Body of pancreas (tissue), 4 donors: ENCODE results near the gene RDH5. TPM values are rescaled to one million over a fixed set of nuclear protein-coding genes. Genes with fewer than 3 reads are reported as not detected.

Experiments
- ATAC-seq: fragments of 150-250 bp; one replicate; pipeline ENCODE4 v1.9.1; 2016
- DNase-seq, 4 donors: peaks; one replicate each; pipeline ENCODE4 v3.0.0-alpha.2; 2019
- H3K27ac ChIP-seq, 4 donors: fragments of 200-600 bp; sonication (generic); 1 replicate in 3 of 4; 2 replicates in 1 of 4; pipeline versions ENCODE4 v1.5.1 to v1.6.1; 2016 to 2019; ENCODE audit warnings: mild to moderate bottlenecking in 1 of 4, mixed read lengths in 1 of 4, moderate library complexity in 1 of 4
- H3K27me3 ChIP-seq, 2 donors: fragments of 200-600 bp; sonication (generic); one replicate each; pipeline ENCODE4 v1.6.0; 2016; ENCODE audit warnings: mild to moderate bottlenecking in 1 of 2
- H3K36me3 ChIP-seq, 2 donors: fragments of 200-600 bp; sonication (generic); replicated peaks in 1 of 2; 2 replicates each; pipeline ENCODE4 v1.5.1; 2016; ENCODE audit warnings: low read depth in 2 of 2; ENCODE audit not compliant: insufficient read depth in 1 of 2
- H3K4me1 ChIP-seq: fragments of 200-600 bp; sonication (generic); one replicate; pipeline ENCODE4 v1.6.0; 2016
- H3K4me3 ChIP-seq, 2 donors: fragments of 200-600 bp; sonication (generic); 1 replicate in 1 of 2; 2 replicates in 1 of 2; pipeline ENCODE4 v1.5.1; 2016 to 2019
- H3K9me3 ChIP-seq, 3 donors: fragments of 200-600 bp; sonication (generic); 1 replicate in 2 of 3; 2 replicates in 1 of 3; pipeline ENCODE4 v1.5.1; 2016
- CTCF ChIP-seq, 7 experiments: fragments of 450-650 bp in 4 of 7; fragments of 200-600 bp in 3 of 7; sonication (generic) in 3 of 7; IDR thresholded peaks; one replicate each; pipeline ENCODE4 v1.5.1; 2016 to 2019; ENCODE audit warnings: antibody characterized with exemption in 7 of 7
- POLR2A ChIP-seq, 3 donors: fragments of 450-650 bp; IDR thresholded peaks; one replicate each; pipeline ENCODE4 v1.6.1; 2016; ENCODE audit warnings: antibody characterized with exemption in 3 of 3, mild to moderate bottlenecking in 2 of 3
- WGBS, 2 donors: methylation state at CpG; one replicate each; pipeline ENCODE4 v1.1.5; 2017; 5-methylcytosine and 5-hydroxymethylcytosine counted together
- intact Hi-C: fragments of 100-400 bp; cut with DNase I; formaldehyde crosslinking; loops from one replicate; pipeline ENCODE4 v1.15.1; 2023
- total RNA-seq, 2 donors: library from RNA; depleted of rRNA; stranded (reverse); fragments of >200 nt; gene quantifications; one replicate each; pipeline ENCODE4 v1.1.0, GENCODE V29; 2016

The RDH5 gene, protein sequence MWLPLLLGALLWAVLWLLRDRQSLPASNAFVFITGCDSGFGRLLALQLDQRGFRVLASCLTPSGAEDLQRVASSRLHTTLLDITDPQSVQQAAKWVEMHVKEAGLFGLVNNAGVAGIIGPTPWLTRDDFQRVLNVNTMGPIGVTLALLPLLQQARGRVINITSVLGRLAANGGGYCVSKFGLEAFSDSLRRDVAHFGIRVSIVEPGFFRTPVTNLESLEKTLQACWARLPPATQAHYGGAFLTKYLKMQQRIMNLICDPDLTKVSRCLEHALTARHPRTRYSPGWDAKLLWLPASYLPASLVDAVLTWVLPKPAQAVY
- 10 to 100 TPM in 1 of 2 donors, 1 to 10 TPM in 1; 4.2 to 20.4 TPM for total RNA-seq

- Histone ChIP-seq H3K9me3 (no peaks in the 10 kb centered on the region), H3K27ac (peak within 1 kb of the TSS; percentile 64 to 94 (median 72)), H3K4me3 (no peak within 1 kb of the TSS), H3K36me3 (no peaks in the 10 kb centered on the region), H3K4me1 (peaks cover 79% of the 10 kb centered on the region), H3K27me3 (no peaks in the 10 kb centered on the region)
- intact Hi-C loops, result no loop called here
- DNase-seq, result peak; percentile 83 to 93 (median 92)
- peak; percentile 79 for ATAC-seq
- peak; percentile 34 to 78 (median 71) for TF ChIP-seq POLR2A (IDR thresholded peaks at IDR 0.05)
- peak in 1 of 7 experiments; percentile 11 for TF ChIP-seq CTCF (IDR thresholded peaks at IDR 0.05)
- 12 to 17% methylated on average over 5 to 6 of the region's 6 CpGs for WGBS, 2 donors
These were observed at the start of gene RDH5 for GRCh38 chr12:55720071-55720564. TSS of gene RDH5 (plus strand) at chr12:55720393. CDS start at chr12:55721185, 792 bp downstream.

GRCh38 chr12:55671746-55672145 lies 48.4 kb upstream of the RDH5 start:
- TF ChIP-seq CTCF (IDR thresholded peaks at IDR 0.05) (no peak), POLR2A (IDR thresholded peaks at IDR 0.05) (no peak)
- no peak overlapping the region for H3K27ac ChIP-seq
- 29 to 33% methylated on average over 4 of the region's 4 CpGs for WGBS, 2 donors
- no peaks in the 10 kb centered on the region for H3K4me1 ChIP-seq
- ATAC-seq (no peak), DNase-seq (no peak)
- H3K36me3 ChIP-seq, result no peaks in the 10 kb centered on the region
- H3K4me3 ChIP-seq, result no peak overlapping the region
- intact Hi-C loops, result no loop called here
- H3K27me3 ChIP-seq, result no peaks in the 10 kb centered on the region
- no peaks in the 10 kb centered on the region for H3K9me3 ChIP-seq

- H3K4me1 ChIP-seq, result no peaks in the 10 kb centered on the region
- DNase-seq (no peak), ATAC-seq (no peak)
- H3K27me3 ChIP-seq, result no peaks in the 10 kb centered on the region
- H3K36me3 ChIP-seq, result no peaks in the 10 kb centered on the region
- TF ChIP-seq CTCF (IDR thresholded peaks at IDR 0.05) (no peak), POLR2A (IDR thresholded peaks at IDR 0.05) (no peak)
- no peak overlapping the region for H3K27ac ChIP-seq
- no peak overlapping the region for H3K4me3 ChIP-seq
- intact Hi-C loops, result no loop called here
- H3K9me3 ChIP-seq, result no peaks in the 10 kb centered on the region
These were observed 46.6 kb upstream of the RDH5 start for GRCh38 chr12:55673638-55674037.

GRCh38 chr12:55675666-55676065 lies 44.5 kb upstream of the RDH5 start:
- DNase-seq (no peak), ATAC-seq (no peak)
- H3K36me3 ChIP-seq, result no peaks in the 10 kb centered on the region
- TF ChIP-seq POLR2A (IDR thresholded peaks at IDR 0.05) (no peak), CTCF (IDR thresholded peaks at IDR 0.05) (no peak)
- no peaks in the 10 kb centered on the region for H3K27me3 ChIP-seq
- no peak overlapping the region for H3K4me3 ChIP-seq
- H3K27ac ChIP-seq, result no peak overlapping the region
- no peaks in the 10 kb centered on the region for H3K9me3 ChIP-seq
- H3K4me1 ChIP-seq, result no peaks in the 10 kb centered on the region
- WGBS, 2 donors, result 78 to 79% methylated on average over 8 of the region's 8 CpGs
- intact Hi-C loops, result no loop called here

DNA sequence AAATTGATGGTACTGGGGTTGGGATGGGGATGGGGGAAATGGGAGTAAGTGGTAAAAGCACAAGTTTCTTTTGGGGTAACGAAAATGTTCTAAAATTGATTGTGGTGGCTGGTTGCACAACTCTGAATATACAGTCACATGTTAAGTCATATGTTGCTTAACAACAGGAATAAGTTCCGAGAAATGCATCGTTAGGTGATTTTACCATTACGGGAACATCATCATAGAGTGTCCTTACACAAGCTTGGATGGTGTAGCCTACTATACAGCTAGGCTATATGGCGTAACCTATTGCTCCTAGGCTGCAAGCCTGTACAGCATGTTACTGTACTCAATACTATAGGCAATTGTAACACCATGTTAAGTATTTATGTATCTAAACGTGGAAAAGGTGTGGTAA lies 43.5 kb upstream of the RDH5 start:
- no peak for ATAC-seq

More for the DNA sequence above, 43.5 kb upstream of the RDH5 start:
- Histone ChIP-seq H3K4me1 (peaks cover 7% of the 10 kb centered on the region), H3K36me3 (no peaks in the 10 kb centered on the region), H3K27me3 (no peaks in the 10 kb centered on the region), H3K27ac (peak overlapping the region in 1 of 4 donors; percentile 29), H3K4me3 (no peak overlapping the region), H3K9me3 (no peaks in the 10 kb centered on the region)
- peak in 1 of 4 donors; percentile 19 for DNase-seq
- intact Hi-C loops, result no loop called here
- 47 to 50% methylated on average over 6 of the region's 6 CpGs for WGBS, 2 donors
- TF ChIP-seq CTCF (IDR thresholded peaks at IDR 0.05), result no peak
- TF ChIP-seq POLR2A (IDR thresholded peaks at IDR 0.05), result no peak
